ENCODE data around the gene SLCO3A1. TPM values are rescaled to one million over a fixed set of nuclear protein-coding genes. Genes with fewer than 3 reads are reported as not detected.

SLCO3A1 gene
- total and polyA plus RNA-seq, 12 donors, result 1.8 to 26.6 (median 17.2) TPM

DNA sequence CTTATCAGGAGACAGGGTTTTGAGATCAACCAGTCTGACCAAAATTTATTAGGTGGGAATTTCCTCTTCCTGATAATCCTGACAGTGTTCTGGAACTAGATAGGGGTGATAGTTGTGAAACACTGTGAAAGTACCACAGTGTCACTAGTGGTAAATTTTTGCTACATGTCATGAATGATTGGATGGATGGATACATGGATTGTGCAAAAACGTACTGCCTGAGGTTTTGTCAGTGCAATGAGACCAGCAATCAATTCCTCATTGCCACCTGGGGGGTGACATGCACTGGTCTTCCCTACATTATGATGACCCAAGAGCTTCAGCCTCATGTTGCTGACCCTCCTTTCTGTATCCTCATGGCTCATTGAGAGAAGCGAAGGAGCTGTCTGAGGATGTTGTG lies 123.5 kb downstream of the SLCO3A1 start:
- WGBS, 4 donors, result 84 to 94% (median 91%) methylated on average over 2 of the region's 2 CpGs
- Histone ChIP-seq H3K36me3 (replicated peaks in 1 of 2) (no peaks in the 10 kb centered on the region), H3K27me3 (no peaks in the 10 kb centered on the region), H3K27ac (no peak overlapping the region), H3K9me3 (replicated peaks in 1 of 3) (no peaks in the 10 kb centered on the region), H3K4me1 (replicated peaks in 1 of 2) (peaks cover 0 to 20% of the 10 kb centered on the region in 2 donors), H3K4me3 (no peak overlapping the region)
- intact Hi-C loops (cut with DNase I), result no loop called here
- DNase-seq, result no peak
- TF ChIP-seq POLR2A (IDR thresholded peaks at IDR 0.05), result no peak
- TF ChIP-seq, protein P1, sequence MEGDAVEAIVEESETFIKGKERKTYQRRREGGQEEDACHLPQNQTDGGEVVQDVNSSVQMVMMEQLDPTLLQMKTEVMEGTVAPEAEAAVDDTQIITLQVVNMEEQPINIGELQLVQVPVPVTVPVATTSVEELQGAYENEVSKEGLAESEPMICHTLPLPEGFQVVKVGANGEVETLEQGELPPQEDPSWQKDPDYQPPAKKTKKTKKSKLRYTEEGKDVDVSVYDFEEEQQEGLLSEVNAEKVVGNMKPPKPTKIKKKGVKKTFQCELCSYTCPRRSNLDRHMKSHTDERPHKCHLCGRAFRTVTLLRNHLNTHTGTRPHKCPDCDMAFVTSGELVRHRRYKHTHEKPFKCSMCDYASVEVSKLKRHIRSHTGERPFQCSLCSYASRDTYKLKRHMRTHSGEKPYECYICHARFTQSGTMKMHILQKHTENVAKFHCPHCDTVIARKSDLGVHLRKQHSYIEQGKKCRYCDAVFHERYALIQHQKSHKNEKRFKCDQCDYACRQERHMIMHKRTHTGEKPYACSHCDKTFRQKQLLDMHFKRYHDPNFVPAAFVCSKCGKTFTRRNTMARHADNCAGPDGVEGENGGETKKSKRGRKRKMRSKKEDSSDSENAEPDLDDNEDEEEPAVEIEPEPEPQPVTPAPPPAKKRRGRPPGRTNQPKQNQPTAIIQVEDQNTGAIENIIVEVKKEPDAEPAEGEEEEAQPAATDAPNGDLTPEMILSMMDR (IDR thresholded peaks at IDR 0.05), result no peak

DNA sequence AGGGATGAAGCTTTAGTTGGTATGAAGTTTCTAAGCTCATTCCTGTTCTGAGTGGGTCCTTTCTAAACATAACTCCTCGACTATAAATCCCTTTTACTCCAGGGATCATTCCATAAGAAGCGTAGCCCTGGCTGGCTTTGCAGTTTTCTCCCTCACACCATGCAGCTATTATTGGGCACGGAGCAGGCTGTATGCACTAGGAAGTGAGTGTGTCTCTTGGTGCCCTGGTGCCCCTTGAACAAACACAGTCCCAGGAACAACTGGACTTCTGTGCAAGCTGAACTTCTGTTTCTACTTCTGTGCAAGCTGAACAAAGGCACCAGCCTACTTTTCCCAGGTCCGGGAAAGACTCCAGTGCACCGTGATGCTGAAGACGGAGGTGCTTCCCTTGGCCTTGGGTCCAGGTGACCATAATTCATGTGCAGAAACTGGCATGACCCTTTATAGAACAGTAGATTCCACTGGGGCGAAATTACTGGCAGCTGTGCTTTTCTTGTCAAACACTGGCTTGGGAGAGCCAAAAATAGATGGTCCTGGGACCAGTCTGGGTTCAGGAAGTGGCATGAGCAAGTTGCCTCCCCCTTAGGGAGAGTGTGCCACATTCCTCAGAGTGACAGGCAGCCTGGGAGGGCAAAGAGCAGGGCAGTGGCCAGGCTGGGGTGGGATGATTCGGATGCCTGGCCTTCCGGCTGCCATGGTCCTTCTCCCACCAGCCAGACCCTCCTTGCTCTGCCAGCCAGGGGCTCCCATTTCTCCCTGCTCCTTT lies 127.2 kb downstream of the SLCO3A1 start:
- H3K36me3 ChIP-seq (replicated peaks in 1 of 2), result no peaks in the 10 kb centered on the region
- no peak overlapping the region for H3K27ac ChIP-seq
- no peaks in the 10 kb centered on the region for H3K27me3 ChIP-seq
- WGBS, 4 donors, result 75 to 87% (median 85%) methylated on average over 9 of the region's 9 CpGs
- H3K4me3 ChIP-seq, result no peak overlapping the region
- intact Hi-C loops (cut with DNase I), result no loop called here
- TF ChIP-seq, protein P1 (IDR thresholded peaks at IDR 0.05), result no peak
- TF ChIP-seq POLR2A (IDR thresholded peaks at IDR 0.05), result no peak
- no peaks in the 10 kb centered on the region for H3K9me3 ChIP-seq (replicated peaks in 1 of 3)
- peaks cover 0 to 7% of the 10 kb centered on the region in 2 donors for H3K4me1 ChIP-seq (replicated peaks in 1 of 2)
- no peak for DNase-seq

DNA sequence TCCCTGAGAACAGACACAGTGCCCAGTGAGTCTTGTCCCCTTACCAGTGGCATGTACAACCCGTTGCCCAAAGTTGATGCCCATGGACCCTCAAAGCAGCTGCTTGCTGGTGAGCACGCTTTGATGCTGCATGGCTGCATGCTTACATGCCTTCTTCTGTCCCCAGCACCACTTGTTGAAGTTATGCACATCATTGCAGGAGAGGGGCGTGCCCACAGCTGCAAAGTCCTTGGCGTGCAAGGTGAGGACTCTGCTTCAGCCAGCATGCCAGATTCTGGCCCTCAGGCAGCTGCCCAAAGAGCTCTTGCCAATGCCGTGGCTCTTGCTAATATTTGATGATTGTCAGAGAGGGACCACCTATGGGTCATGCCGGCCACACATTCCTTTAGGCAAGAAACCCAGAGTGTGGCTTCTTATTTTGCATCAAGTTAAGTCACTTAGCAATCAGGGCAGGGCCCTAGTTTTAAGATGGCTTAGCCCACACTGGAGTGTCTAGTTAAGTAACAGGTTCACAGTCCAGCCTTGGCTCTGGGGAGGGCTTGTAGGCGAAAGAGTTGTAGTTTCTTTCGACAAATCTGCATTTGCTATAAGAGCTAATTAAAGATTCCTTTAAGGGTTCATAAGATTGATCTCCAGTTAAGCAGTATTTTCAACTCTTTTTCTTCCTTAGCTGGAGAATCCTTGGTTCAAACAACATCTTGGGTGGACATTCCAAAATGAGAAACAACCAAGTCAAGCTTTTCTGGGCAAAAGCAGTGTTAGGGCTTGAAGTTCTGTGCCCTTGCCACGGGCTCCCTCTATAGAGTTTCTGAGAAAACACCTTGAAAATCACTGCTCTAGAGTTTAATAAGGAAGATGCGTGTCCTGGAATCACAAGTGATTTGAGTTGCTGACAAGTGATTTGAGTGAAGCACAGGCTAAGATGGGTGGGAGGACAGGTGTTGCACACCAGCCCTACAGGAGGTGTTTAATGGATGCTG lies 128.6 kb downstream of the SLCO3A1 start:
- no peaks in the 10 kb centered on the region for H3K27me3 ChIP-seq
- no peak overlapping the region for H3K4me3 ChIP-seq
- H3K4me1 ChIP-seq (replicated peaks in 1 of 2), result peaks cover 0 to 7% of the 10 kb centered on the region in 2 donors
- no peak for DNase-seq
- 90 to 98% (median 94%) methylated on average over 7 to 10 of the region's 10 CpGs for WGBS, 4 donors
- no peaks in the 10 kb centered on the region for H3K36me3 ChIP-seq (replicated peaks in 1 of 2)
- no peak overlapping the region for H3K27ac ChIP-seq
- intact Hi-C loops (cut with DNase I), result no loop called here
- no peaks in the 10 kb centered on the region for H3K9me3 ChIP-seq (replicated peaks in 1 of 3)
- TF ChIP-seq POLR2A (IDR thresholded peaks at IDR 0.05), result no peak
- TF ChIP-seq, protein P1 (IDR thresholded peaks at IDR 0.05), result no peak

DNA sequence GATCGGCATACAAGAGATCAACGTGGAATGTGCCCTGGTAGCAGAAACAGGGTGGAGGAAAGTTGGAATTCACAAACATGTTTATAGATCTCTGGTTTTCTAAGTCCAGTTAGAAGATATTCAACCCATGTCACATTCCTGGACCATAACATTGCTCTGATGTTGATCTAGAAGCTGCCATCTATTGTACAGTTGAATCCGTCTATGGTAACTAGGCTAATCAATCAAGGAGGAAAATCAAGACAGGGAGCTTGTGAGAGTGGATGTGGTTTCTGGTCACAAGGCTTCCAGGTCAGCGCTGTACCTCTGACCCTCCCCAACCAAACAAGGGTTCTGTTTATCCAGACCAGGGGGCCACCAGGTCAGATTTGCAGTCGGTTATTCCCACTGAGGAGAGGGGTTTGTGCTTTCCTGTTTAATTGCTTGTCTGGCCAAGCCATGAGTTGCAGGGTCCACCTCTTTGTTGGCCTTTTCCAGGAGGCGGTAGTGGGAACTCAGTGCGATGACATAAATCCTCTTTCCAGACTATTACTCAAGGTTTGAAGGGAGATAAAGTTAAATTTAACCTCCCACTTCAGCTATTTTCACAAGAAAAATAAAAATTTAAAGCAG lies 130.3 kb downstream of the SLCO3A1 start:
- no peaks in the 10 kb centered on the region for H3K36me3 ChIP-seq (replicated peaks in 1 of 2)
- peaks cover 0 to 7% of the 10 kb centered on the region in 2 donors for H3K4me1 ChIP-seq (replicated peaks in 1 of 2)
- WGBS, 4 donors, result 55 to 66% (median 61%) methylated on average over 7 of the region's 7 CpGs
- TF ChIP-seq, protein P1 (IDR thresholded peaks at IDR 0.05), result no peak
- TF ChIP-seq POLR2A (IDR thresholded peaks at IDR 0.05), result no peak
- no peak for DNase-seq
- H3K4me3 ChIP-seq, result no peak overlapping the region
- H3K27me3 ChIP-seq, result no peaks in the 10 kb centered on the region
- no peak overlapping the region for H3K27ac ChIP-seq
- intact Hi-C loops (cut with DNase I), result no loop called here
- H3K9me3 ChIP-seq (replicated peaks in 1 of 3), result no peaks in the 10 kb centered on the region

All from adrenal gland (tissue), 12 donors.